Measurements from ENCODE around the gene FBXO41.

Gene FBXO41

DNA sequence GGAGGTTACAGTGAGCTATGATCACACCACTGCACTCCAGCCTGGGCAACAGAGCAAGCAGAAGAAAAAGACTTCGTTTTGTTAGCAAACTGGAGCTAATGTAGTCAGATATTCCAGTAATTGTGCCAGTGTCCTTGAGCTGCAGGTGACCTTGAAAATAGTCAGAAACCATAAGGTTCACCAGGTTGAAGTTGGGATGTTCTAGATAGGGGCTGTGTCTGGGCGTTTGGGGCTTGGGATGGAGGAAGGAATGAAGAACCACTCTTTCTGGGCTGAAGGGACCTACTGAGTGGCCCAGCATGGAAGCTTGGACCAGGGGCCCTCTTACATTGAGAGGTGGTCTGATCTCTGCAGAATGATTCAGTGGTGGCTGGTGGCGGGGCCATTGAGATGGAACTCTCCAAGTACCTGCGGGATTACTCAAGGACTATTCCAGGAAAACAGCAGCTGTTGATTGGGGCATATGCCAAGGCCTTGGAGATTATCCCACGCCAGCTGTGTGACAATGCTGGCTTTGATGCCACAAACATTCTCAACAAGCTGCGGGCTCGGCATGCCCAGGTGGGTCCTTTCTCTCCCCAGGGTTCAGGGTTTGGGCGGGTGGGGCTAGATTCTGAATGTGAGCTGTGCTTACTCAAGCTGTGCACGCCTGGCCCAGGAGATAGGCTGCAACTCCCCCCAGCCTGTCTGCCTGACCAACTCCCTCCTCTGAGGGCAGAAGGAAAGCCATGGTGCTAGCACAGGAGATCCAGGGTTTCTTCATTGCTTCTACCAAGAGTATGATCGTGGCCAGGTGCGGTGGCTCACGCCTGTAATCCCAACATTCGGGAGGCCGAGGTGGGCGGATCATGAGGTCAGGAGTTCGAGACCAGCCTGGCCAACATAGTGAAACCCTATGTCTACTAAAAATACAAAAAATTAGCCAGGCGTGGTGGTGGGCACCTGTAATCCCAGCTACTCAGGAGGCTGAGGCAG, 33.1 kb downstream of the FBXO41 start:
- in situ Hi-C loops (cut with HindIII; ENCODE audit: low sequenced_read_pairs): no loop called here

DNA sequence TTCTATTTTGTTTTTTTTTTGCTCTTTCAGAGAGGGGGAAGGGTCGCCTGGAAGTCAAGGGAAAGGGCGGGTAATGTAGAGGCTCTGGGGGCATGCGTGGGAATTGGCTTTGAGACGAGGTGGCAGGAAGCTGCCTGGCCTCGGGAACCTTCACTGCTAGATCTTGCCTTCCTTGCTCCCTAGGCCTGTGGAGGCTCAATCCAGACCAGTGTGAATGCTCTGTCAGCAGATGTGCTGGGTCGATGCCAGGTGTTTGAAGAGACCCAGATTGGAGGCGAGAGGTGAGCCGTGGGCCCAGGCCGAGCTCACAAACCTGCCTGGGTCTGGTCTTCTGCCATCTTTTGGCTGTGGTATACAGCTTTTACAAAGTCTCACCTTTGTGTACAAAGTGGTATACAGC, 34.6 kb downstream of the FBXO41 start:
- in situ Hi-C loops (cut with HindIII; ENCODE audit: low sequenced_read_pairs): no loop called here

DNA sequence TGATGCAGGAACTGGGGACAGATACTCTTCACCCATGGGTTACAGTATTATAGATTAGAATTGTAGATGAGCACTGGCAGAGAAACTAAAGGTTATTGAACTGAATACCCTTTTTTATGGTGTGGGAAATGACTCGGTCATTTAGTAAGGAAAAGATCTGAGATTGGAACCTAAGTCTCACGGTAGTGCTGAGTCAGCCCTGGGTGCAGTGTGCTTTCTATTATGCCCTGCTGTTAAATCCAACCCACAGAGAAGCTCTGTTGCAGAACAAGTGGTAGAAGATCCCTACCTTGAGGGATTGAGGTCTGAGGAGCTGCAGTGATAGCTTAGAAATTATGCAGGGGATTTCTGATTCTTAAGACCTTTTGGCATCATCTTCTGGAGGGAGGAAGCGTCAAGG, 37.4 kb downstream of the FBXO41 start:
- in situ Hi-C loops (cut with HindIII; ENCODE audit: low sequenced_read_pairs): no loop called here

DNA sequence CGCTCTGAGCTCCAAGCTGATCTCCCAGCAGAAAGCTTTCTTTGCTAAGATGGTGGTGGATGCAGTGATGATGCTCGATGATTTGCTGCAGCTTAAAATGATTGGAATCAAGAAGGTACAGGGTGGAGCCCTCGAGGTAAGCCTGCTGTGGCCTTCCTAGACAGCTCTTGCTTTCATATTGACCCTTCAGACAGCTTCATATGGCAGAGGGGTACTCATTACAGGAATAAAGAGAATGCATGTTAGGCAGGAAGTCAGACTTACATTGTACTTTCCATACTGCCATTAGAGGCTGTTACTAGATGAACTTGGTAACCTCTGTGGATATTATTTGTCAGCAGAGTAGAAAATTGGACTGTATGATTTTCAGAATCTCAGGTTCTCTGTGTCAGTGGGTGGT, 39.7 kb downstream of the FBXO41 start:
- in situ Hi-C loops (cut with HindIII; ENCODE audit: low sequenced_read_pairs): loop anchor here (5.0 kb wide), 1 partner anchor 48 kb away; the partner anchor contains the start of gene EGR4

DNA sequence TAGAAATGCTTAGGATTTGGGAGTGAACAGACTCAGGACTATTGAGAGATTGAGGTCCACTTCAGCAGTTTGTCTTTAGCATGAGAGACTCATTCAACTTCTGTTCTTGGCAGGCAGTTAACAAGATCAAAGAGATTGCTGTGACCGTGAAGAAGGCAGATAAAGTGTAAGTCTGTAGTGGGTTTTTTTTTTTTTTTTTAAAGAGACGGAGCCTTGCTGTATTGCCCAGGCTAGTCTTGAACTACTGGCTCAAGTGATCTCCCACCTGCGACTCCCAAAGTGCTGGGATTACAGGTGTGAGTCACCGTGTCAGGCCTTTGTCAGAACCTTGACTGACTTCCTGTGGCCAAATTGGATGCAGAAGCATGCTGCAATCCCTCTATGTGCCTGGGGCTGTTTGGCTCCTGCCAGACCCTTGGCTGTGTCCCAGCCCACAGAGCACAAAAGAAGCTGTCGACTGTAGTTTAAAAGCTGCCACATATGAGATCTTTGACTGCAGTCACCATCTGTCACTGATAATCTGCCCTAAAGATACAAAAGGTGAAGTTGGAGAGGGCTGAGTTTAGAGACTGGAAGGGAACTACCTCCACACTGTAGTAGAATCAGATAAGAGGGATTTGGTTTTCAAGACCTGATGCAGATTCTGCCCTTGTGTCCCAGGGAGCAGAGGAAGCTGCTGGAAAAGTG, 40.3 kb downstream of the FBXO41 start:
- in situ Hi-C loops (cut with HindIII; ENCODE audit: low sequenced_read_pairs): loop anchor here (5.0 kb wide), 1 partner anchor 48 kb away; the partner anchor contains the start of gene EGR4

DNA sequence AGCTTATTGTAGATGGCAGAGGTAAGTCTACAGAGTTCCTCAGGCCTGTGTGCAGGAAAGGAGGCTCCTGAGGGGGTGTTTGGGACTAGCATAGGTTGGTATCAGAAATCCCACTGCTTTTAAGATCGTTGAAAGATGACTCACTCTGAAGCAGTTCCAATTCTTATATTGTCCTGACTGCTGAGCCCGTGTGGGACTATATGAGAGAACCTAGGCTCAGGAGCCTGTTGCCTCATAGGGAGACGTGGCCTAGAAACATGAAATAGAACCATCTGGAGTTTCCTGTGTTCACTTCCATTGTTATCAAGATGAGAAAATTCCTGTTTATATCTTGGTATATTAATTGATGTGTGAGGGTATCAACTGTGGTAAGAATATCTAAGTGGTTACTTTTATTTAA, 44.5 kb downstream of the FBXO41 start:
- in situ Hi-C loops (cut with HindIII; ENCODE audit: low sequenced_read_pairs): loop anchor here (5.0 to 10.0 kb wide), 2 partner anchors 53 to 235 kb away; partner anchors contain the start of gene EGR4

DNA sequence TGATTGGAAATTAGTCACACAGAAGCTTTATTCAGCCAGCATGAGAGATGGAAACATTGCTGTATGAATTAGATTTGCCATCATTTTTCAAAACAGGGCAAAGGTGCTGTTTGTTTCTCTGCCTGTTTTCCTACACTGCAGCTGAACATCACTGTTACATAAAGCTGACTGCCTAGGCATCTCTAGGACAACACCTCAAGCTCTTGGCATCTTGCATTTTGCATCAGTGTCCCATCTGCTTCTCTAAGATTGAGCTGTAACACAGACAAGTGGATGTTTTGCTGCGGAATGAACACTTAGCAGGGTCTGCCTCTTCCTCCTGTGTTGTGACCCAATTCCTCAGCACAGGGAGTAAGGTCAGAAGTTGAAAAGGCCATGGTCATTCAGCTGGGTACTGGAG, 45.3 kb downstream of the FBXO41 start:
- in situ Hi-C loops (cut with HindIII; ENCODE audit: low sequenced_read_pairs): loop anchor here (10.0 kb wide), 1 partner anchor 234 kb away; no protein-coding TSS in a partner anchor

DNA sequence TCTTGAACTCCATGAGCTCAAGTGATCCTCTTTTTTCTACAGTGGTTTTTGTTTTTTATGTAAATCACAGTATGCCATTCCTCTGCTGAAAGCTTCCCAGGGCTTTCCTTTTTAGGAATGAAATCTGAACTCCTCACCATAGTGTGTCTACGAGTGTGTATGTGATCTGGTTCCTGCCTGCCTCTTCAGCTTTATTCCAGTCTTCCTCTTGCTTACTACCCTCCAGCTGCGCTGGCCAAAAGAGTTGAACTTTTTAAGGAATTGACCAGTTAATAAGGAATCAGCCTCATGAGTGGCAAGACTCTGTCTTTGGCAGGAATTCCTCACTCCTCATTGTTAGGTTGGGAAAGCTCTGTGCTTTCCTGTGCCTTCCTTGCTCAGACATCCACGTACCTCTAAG, 46.1 kb downstream of the FBXO41 start:
- in situ Hi-C loops (cut with HindIII; ENCODE audit: low sequenced_read_pairs): loop anchor here (10.0 kb wide), 1 partner anchor 233 kb away; no protein-coding TSS in a partner anchor

DNA sequence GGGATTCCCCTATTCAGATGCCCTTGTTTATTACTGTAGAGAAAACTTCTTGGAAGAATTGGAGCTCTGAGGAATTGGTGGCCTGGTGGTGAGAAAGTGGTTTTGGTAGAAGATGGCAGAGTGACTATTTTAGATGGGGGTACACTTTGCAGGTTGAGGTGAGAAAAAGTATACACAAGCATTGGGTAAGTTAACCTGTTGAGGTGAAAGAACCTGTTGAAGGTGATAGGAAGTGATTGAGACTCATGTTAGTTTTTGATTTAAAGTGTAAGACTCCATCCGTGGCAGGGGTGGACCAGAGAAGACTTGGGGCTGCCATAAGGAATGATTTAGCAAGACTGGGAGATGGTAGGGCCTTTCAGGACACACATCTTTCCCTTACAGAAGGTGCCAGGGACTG, 47.1 kb downstream of the FBXO41 start:
- in situ Hi-C loops (cut with HindIII; ENCODE audit: low sequenced_read_pairs): loop anchor here (10.0 kb wide), 1 partner anchor 232 kb away; no protein-coding TSS in a partner anchor

DNA sequence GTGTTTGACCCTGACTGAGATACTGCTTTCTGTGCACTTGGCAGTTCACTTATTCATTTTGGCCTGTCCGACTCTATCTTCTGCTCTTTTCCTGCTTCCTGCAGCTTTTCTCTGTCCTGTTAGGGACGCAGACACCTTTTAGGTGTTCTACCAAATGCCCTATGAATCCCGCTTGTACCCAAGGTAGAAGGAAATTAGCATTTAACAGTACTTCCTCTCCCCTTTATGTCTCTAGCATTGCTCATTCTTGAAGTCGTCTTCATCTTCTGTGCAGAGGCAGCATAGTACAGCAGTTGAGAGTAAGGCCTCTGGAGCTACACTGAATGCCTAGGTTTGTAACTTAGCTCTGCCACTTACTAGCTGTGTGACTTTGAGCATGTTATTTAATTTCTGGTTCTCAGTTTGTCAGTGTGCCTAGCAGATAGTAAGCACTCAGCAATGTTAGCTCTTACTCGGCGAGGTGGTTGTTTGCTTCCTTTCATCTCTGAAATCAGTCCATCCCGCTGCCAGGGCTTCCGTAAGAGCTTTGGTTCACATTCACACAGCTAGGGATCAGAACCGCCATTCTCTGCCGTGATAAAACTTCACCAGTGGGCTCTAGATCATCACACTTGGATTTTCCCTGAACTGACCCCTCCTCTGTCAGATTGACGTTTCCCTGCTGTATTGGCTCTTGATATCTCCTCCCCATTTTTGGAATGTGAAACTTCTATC, 48.8 kb downstream of the FBXO41 start:
- in situ Hi-C loops (cut with HindIII; ENCODE audit: low sequenced_read_pairs): loop anchor here (10.0 kb wide), 1 partner anchor 231 kb away; no protein-coding TSS in a partner anchor

DNA sequence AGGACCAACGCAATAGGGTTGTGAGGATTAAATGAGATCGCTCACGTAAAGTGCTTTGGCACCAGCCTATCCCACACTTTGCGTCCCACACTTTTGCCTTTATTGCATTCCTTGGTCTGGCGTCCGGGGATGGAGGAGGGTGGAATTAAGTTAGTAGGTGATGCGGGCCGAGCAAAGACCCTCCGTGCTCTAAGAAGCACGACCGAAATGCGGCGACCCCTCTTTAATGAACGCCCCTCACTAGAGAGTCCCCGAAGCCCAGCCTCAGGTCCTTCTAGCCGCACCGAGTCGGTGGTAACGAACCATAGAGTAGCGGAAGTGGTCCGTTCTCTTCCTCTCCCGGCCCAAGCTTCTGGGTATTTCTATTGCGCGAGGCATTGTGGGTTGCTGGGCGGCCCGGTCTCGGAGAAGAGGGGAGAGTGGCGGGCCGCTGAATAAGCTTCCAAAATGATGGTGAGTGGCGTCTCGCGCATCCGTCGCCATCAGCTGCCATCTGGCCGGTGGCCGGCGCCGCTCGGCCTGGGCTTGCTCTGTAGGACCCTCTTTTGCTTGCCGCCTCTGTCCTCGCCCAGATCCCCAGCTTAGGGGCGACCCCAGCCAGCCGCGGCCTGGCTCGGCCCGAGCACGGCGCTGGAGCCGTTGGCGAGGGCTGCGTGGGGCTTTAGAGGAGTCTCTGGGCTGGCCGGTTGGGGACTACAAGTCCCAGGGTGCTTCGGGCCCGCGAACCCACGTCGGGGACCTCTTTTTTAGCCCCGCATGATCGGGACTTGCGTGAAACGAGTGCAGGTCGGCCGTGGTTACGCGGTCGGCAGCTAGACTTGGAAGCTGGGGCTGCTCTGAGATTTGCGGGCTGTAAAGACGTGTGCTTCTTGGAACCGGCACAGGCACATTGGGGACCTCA, 50.1 kb downstream of the FBXO41 start, which contains the start of gene CCT7:
Gene CCT7, plus strand, starts transcription at position 377 of the 901 bp plus-strand sequence. Its CDS starts 71 bp downstream, at position 448.
- in situ Hi-C loops (cut with HindIII; ENCODE audit: low sequenced_read_pairs): loop anchor here (10.0 kb wide), 1 partner anchor 229 kb away; no protein-coding TSS in a partner anchor

DNA sequence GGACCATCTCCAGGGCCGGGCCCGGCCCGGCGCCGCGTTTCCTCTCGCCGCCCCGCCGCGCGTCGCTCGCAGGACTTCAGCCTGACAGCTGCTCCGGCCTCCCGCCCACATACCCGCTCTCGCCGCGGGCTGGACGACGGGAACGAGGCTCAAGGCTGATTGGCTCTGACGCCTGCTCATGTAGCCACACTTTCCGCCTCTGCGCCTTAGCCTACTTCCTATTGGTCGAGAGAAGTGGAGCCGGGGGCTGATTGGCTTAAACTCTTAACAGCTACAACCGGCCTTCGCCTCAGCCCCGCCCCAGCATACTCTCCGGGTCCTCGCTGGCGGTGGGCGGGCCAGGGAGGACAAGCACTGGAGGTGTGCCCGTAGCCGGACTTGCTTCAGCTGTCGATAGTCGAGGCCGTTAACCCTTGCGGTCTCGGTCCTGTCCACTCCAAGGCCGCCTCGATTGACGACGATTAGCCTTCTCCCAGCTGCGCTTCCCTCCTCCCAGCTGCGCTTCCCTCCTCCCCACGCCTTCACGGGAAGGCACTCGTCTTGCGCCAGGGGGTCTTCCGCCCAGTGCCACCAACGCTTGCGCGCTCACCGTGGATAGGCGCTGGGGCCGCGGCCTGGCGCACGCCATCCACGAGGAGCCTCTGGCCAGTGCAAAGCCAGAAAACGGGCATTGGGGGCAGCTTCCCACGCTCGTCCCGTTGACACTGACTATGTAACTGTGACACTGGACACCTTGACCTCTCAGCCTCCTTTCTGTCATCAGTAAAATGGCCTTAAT, 50.9 kb downstream of the FBXO41 start, which contains the start of gene PRADC1:
Gene PRADC1, minus strand, starts transcription at position 86 of the 778 bp plus-strand sequence. Its CDS starts 79 bp downstream, at position 7.
- in situ Hi-C loops (cut with HindIII; ENCODE audit: low sequenced_read_pairs): loop anchor here (10.0 kb wide), 1 partner anchor 229 kb away; no protein-coding TSS in a partner anchor

DNA sequence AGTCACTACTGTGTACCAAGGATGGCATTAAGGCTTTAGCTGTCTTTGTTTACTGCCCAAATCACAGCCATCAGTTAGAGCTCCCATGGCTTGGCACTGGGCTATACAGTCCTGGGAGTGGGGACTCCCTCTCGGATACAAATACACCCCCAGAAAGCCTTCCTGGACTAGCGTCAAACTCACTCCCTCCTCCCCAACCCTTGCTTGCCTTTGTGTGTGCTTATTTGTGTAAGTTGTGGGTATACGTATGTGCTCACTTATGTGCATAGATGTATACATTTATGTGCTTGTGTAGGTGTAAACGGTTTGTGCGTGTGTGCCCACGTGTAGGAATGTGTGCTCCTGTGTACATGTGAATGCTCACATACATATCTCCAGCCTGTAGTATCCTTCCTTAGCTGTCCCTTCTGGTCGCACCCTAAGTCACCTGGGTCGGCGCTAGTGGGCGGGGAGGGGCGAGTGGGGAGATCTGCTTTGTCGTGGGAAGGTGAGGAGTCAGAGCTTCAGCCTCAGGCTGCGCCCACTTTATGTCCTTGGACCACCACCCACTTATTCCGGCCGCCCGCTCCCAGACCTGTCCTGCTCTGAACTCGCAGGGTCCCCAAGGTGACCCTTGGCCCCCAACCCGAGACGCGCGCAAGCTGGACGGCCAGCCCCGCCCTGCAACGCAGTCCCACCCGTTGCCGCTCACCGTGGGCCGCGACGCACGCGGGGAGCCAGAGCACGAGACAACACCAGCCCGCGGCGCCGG, 51.7 kb downstream of the FBXO41 start:
- in situ Hi-C loops (cut with HindIII; ENCODE audit: low sequenced_read_pairs): loop anchor here (10.0 kb wide), 1 partner anchor 228 kb away; no protein-coding TSS in a partner anchor

DNA sequence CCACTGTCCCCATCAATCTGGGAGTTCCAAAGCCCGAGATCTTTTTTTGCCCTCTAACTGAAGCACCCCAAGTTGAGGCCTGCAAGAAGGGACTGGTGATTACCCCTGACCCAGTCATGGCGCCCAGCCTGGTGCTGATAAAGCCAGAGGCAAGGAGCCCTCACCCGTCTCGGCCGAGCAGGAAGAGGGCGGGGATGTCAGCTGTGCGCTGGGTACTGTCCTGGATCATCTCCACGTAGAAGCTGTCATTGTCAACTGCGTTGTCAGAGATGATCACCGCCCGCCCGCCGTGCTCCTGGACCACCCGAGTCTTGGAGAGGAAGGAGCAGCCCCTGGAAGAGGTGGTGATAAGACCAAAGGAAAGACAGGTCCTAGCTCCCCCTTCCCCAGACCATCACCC, 55.6 kb downstream of the FBXO41 start:
- in situ Hi-C loops (cut with HindIII; ENCODE audit: low sequenced_read_pairs): no loop called here

DNA sequence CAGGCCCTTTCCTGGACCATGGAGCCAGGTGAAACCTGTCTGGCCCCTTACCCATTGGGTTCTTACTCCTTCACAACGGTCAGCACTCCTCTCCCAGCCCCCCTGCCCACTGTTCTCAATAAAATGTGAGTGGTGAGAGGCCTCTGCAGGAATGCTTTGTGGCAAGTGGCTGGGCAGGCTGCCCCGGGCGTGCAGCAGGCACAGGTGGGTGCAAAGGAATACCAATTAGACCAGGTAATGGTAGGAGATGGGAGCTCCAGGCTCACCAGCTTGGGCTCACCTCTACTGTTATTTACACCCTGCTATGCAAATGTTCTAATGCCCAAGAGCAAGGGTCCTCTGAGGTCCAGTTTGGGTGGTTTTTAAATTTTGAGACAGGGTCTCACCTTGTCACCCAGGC, 57.2 kb downstream of the FBXO41 start:
- in situ Hi-C loops (cut with HindIII; ENCODE audit: low sequenced_read_pairs): no loop called here

DNA sequence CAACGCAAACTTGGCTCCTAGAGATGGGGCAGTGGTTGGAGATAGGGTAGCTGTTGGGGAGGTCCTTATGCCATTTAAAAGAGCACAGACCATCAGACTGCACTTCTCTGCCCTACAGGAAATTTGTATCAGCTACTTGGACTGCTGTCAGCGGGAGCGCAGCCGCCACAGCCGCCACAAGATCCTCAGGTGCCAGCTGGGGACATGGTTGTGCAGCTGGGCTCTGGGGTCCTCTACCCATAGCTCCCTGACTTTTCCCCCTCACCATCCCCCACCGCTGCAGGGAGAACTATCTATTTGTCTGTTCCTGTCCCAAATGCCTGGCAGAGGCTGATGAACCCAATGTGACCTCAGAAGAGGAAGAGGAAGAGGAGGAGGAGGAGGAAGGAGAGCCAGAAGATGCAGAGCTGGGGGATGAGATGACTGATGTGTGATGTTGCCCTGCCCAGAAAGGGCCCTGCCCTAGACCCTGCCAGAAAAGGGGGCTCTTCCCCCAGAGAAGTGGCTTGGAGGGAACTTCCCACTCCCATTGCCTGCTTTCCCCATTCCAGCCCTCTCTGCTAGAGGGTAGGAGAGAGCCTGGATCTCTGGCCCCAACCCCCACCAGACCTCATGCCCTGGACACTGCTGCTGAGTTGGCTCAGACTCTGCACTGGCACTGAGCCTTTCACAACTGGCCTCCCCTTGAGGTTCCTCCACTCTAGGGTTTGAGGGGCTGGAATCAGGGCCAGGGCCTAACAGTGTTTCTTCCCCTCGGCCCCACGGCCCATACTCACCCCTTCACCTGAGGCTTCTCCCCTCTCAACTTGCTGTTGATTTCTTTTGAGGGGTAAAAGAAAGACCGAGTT, 58.5 kb downstream of the FBXO41 start:
- in situ Hi-C loops (cut with HindIII; ENCODE audit: low sequenced_read_pairs): no loop called here

DNA sequence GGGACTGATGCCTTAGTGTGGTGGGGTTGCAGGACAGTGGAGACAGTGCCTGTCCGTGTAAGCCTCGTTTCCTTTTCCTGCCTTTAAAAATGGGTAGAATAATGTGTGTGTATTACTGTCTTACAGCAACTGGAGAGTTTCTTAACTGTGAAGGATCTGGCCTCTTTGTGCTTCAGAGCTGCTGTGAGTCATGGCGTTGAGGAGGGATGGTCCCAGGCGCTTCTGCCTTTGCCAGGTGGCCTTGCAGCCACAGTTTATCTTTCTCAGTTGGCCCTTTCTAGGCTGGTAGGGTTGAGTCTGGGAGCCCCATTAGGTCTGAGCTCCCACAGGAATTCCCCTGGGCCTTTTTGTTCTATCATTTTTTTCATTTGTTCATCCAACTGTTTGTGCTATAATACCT, 60.5 kb downstream of the FBXO41 start:
- in situ Hi-C loops (cut with HindIII; ENCODE audit: low sequenced_read_pairs): no loop called here
